Keratinocyte (primary cell): ENCODE measurements around the gene RPS27L.

ENCODE experiments used
- CTCF ChIP-seq, 3 experiments: IDR thresholded peaks in 1 of 3; conservative IDR thresholded peaks in 1 of 3; optimal IDR thresholded peaks in 1 of 3; 2 replicates in 2 of 3; 3 replicates in 1 of 3; pipeline versions ENCODE3 to v1.5.1; 2011; ENCODE audit warnings: low read length in 3 of 3, mild to moderate bottlenecking in 3 of 3, moderate library complexity in 2 of 3, control low read depth in 1 of 3, inconsistent platforms in 1 of 3; ENCODE audit not compliant: insufficient read depth in 2 of 3; ENCODE audit errors: extremely low read depth in 1 of 3
- EZH2 ChIP-seq: IDR thresholded peaks from one replicate; pipeline ENCODE4 v1.6.1; 2012; ENCODE audit warnings: inconsistent platforms, mild to moderate bottlenecking, low read length, moderate library complexity

GRCh38 chr15:63151665-63152064 lies 5.6 kb downstream of the RPS27L start:
- TF ChIP-seq EZH2 (no peak), CTCF (optimal IDR thresholded peaks at IDR 0.05 in 1 of 3, IDR thresholded peaks at IDR 0.05 in 1 of 3, conservative IDR thresholded peaks at IDR 0.05 in 1 of 3; ENCODE audit: extremely low read depth in 1 of 3, insufficient read depth in 2 of 3, low read length in 3 of 3) (no peak)
